A673 (cell line): Measurements from ENCODE around the gene SUPT4H1. TPM values are rescaled to one million over a fixed set of nuclear protein-coding genes. Genes with fewer than 3 reads are reported as not detected.
A peak's percentile ranks its signal among the peaks of the same experiment; 100 is the strongest.

Experiments
- BruUV-seq: library from RNA; stranded (reverse); fragments of 400-500 nt; replicated peaks from 2 replicates; lab custom pipeline; 2021; lab: Mats Ljungman, UMichigan
- CTCF ChIA-PET: fragments of 300-600 bp; sonication (Branson Sonifier 250); formaldehyde crosslinking; loops from one replicate; lab custom pipeline; 2022; ENCODE audit warnings: antibody characterized with exemption; lab: Charles Lee
- POLR2A ChIA-PET: fragments of 300-600 bp; sonication (Branson Sonifier 250); formaldehyde crosslinking; loops from one replicate; lab custom pipeline; 2022; ENCODE audit warnings: antibody characterized with exemption; ENCODE audit not compliant: low non-redundant PET; lab: Charles Lee
- DNase-seq: peaks from one replicate; pipeline ENCODE4 v3.0.0-alpha.2; 2015; ENCODE audit warnings: low spot score
- H3K27ac ChIP-seq: fragments of 200-600 bp; sonication (generic); 2 replicates; pipeline ENCODE4 v1.5.1; 2016; ENCODE audit warnings: mixed run types, low read depth, mild to moderate bottlenecking, mixed read lengths, antibody characterized with exemption, low read length; ENCODE audit not compliant: poor library complexity, severe bottlenecking
- H3K27me3 ChIP-seq: fragments of 200-600 bp; sonication (generic); replicated peaks from 2 replicates; pipeline ENCODE4 v1.6.1; 2017; ENCODE audit warnings: mixed run types, low read depth, mild to moderate bottlenecking, mixed read lengths, antibody characterized with exemption, low read length; ENCODE audit not compliant: insufficient read depth, poor library complexity
- H3K36me3 ChIP-seq: fragments of 200-600 bp; sonication (generic); 2 replicates; pipeline ENCODE4 v1.6.1; 2016; ENCODE audit warnings: mixed run types, mild to moderate bottlenecking, mixed read lengths, antibody characterized with exemption, low read length; ENCODE audit not compliant: insufficient read depth, poor library complexity, severe bottlenecking
- H3K4me1 ChIP-seq: fragments of 200-600 bp; sonication (generic); 2 replicates; pipeline ENCODE4 v1.6.1; 2017; ENCODE audit warnings: mixed run types, mild to moderate bottlenecking, mixed read lengths, antibody characterized with exemption, low read length; ENCODE audit not compliant: insufficient read depth, poor library complexity, severe bottlenecking
- H3K4me3 ChIP-seq: fragments of 200-600 bp; sonication (generic); 2 replicates; pipeline ENCODE4 v1.5.1; 2016; ENCODE audit warnings: low read depth, mixed run types, mild to moderate bottlenecking, mixed read lengths, low read length; ENCODE audit not compliant: poor library complexity, severe bottlenecking
- H3K9me3 ChIP-seq: fragments of 200-600 bp; sonication (generic); 2 replicates; pipeline ENCODE4 v1.6.1; 2016; ENCODE audit warnings: mixed run types, low read depth, mild to moderate bottlenecking, mixed read lengths, antibody characterized with exemption, low read length; ENCODE audit not compliant: poor library complexity, severe bottlenecking
- EZH2 ChIP-seq: fragments of 200-600 bp; sonication (generic); IDR thresholded peaks from 2 replicates; pipeline ENCODE4 v1.6.1; 2017; ENCODE audit warnings: borderline replicate concordance, low read depth, mild to moderate bottlenecking, mixed read lengths, antibody characterized with exemption, low read length; ENCODE audit not compliant: poor library complexity, severe bottlenecking
- intact Hi-C: fragments of 100-400 bp; cut with micrococcal nuclease; formaldehyde crosslinking; loops from one replicate; pipeline ENCODE4 v1.10.0; 2022; ENCODE audit not compliant: unreplicated experiment
- total RNA-seq: library from RNA; stranded (reverse); gene quantifications from 2 replicates; pipeline ENCODE4 v1.2.3, GENCODE V29; 2021
- TF ChIP-seq, protein P1 (sequence below): fragments of 300-800, 200-600 bp; sonication (generic); conservative IDR thresholded peaks from 2 replicates; pipeline ENCODE4 v1.5.1; 2017; ENCODE audit warnings: low read depth, mild to moderate bottlenecking, antibody characterized with exemption, low read length, moderate library complexity, mixed read lengths

The SUPT4H1 gene
- total RNA-seq, 1 experiment from 2014 or later = 106 TPM

DNA sequence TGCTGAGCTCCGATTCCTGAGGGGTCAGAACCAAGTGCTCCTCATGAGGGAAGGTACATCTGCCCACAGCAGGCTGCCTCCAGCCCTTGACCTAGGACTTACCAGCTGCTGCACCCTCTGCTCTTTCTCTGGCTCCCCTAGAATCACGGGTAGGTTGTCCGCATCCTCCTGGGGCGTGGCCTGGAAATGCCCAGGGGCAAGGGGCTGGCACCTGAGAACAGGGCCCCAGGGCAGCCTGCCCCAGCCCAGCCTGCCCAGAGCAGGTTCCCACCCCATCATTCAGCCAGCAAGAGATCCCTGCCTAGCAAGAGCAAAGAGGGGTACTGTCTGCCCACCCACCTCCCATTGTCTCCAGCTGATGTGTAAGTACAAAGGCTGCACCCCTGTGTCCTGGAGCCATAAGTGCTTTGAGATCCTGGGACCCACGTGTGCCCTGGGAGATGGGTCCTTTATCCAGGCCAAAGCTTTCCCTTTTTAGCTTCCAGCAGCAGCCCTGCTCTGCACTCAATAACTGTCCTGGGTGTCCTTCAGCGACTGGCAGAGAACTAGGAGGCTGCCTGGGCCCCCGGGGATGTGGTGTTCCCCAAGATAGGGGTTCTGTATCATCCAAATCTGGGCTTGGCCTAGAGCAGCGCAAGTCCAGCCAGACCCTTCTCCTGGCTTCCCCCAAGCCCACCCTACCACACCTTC, 28.5 kb downstream of the SUPT4H1 start:
- H3K27me3 ChIP-seq = no peaks in the 10 kb centered on the region
- no TSS peak for BruUV-seq
- no peak for DNase-seq
- no peak overlapping the region for H3K27ac ChIP-seq
- TF ChIP-seq EZH2 = no peak
- TF ChIP-seq, protein P1, sequence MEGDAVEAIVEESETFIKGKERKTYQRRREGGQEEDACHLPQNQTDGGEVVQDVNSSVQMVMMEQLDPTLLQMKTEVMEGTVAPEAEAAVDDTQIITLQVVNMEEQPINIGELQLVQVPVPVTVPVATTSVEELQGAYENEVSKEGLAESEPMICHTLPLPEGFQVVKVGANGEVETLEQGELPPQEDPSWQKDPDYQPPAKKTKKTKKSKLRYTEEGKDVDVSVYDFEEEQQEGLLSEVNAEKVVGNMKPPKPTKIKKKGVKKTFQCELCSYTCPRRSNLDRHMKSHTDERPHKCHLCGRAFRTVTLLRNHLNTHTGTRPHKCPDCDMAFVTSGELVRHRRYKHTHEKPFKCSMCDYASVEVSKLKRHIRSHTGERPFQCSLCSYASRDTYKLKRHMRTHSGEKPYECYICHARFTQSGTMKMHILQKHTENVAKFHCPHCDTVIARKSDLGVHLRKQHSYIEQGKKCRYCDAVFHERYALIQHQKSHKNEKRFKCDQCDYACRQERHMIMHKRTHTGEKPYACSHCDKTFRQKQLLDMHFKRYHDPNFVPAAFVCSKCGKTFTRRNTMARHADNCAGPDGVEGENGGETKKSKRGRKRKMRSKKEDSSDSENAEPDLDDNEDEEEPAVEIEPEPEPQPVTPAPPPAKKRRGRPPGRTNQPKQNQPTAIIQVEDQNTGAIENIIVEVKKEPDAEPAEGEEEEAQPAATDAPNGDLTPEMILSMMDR = no peak
- intact Hi-C loops = no loop called here
- no peaks in the 10 kb centered on the region for H3K36me3 ChIP-seq
- no peaks in the 10 kb centered on the region for H3K9me3 ChIP-seq
- POLR2A ChIA-PET = no interaction called here
- H3K4me1 ChIP-seq = no peaks in the 10 kb centered on the region
- CTCF ChIA-PET = no interaction called here
- H3K4me3 ChIP-seq = peak overlapping the region; percentile 45

DNA sequence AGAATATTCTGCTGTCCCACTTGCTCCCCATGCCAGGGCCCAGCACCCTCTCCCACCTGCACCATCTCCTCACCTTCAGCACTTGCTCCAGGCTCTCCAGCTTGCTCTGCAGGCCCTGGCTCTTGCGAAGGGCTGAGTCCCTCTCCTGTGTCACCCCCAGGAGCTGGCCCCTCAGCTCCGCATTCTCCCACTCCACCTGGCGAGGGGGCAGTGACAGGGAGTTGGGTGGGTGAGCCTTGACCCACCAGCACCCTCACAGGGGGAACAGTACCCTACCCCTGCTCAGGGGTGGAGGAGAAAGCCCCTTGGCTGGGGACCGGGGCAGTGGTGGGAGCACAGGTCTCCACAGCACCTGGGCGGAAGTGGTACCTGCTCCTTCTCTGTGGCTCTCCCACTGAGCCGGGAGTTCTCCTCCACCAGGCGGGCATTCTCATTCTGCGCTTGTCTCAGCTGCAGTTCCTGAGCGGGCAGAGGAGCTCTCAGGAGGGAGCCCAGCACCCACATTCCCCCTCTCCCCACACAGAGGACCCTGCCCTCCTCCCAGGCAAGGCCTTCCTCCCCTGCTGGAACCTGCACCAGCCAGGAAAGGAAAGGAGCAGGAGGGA, 29.3 kb downstream of the SUPT4H1 start:
- no peak for DNase-seq
- Histone ChIP-seq H3K27me3 (no peaks in the 10 kb centered on the region), H3K9me3 (no peaks in the 10 kb centered on the region), H3K36me3 (no peaks in the 10 kb centered on the region), H3K4me1 (no peaks in the 10 kb centered on the region), H3K4me3 (no peak overlapping the region), H3K27ac (no peak overlapping the region)
- POLR2A ChIA-PET = no interaction called here
- CTCF ChIA-PET = no interaction called here
- TF ChIP-seq, protein P1 = no peak
- no peak for TF ChIP-seq EZH2
- intact Hi-C loops = no loop called here
- no TSS peak for BruUV-seq

DNA sequence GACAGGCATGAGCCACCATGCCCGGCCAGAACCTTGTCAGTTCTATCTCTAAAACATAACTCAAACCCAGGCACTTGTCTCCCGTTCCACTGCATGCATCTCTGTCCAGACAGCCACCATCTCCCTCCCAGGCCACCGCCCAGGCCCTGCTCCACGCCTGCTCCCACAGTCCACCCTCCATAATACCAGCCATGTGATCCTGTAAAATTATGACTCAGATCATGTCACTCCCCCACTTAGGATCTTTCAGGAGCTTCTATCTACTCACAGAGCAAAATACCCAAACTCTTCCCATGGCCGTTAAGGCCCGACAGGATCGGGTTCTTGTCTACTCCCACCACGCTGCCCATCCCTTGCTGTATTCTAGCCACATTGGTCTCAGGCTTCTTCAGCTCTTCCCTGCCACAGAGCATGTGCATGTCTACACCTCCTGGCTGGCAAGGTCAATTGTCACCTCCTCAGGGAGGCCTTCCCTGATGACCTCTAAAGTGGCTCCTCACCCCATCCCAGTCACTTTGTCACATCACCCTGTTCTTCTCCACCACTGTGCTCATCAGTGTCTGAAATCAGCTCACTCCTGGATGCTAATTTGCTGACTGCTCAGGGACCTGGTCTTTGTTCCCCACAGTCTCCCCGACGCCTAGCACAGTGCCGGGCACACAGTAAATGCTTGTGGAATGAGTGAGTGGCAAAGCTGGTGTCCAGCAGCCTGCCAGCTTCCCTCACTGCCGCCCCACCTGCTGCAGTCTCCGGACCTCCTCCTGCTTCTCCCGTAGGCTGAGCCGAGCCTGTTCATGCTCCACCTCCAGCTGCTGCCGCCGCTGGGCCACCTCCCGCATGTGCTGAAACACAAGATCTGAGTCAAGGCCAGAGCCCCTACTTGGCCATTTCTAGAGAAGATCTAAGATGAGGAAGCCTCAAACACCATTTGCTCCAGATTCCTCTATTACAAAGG, 30.2 kb downstream of the SUPT4H1 start:
- Histone ChIP-seq H3K27me3 (no peaks in the 10 kb centered on the region), H3K9me3 (no peaks in the 10 kb centered on the region), H3K36me3 (no peaks in the 10 kb centered on the region), H3K27ac (no peak overlapping the region), H3K4me1 (no peaks in the 10 kb centered on the region), H3K4me3 (no peak overlapping the region)
- no peak for DNase-seq
- intact Hi-C loops = no loop called here
- POLR2A ChIA-PET = interaction anchor here (0.7 kb wide), 1 partner anchor 30 kb away, joined by 9 read pairs; no protein-coding TSS in a partner anchor
- no TSS peak for BruUV-seq
- CTCF ChIA-PET = interaction anchor here (0.6 kb wide), 1 partner anchor 97 kb away, joined by 5 read pairs; no protein-coding TSS in a partner anchor
- TF ChIP-seq, protein P1 = no peak
- no peak for TF ChIP-seq EZH2
